ENCODE measurements around the gene NKG7.

Gene NKG7

DNA sequence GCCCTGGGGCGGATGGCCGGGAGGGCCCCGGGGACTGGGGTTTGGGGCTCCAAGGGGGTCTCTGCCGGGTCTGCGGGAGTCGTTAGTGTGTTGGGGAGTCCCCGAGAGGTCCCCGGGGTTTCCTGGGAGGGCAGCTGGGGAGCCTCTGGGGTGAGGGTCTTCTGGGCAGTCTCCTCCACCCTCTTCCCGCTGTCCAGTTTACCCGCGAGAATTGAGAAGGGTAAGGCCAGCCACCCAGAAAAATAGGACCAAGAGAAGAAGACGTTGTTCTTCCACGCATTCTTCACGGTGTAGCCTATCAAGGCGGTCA, 5.2 kb downstream of the NKG7 start:
- TF ChIP-seq SNAI2 (CRISPR knock-in tag; IDR thresholded peaks at IDR 0.05) = no peak
- no peak for TF ChIP-seq ZFP30 (CRISPR knock-in tag; IDR thresholded peaks at IDR 0.05)
- TF ChIP-seq TOX (CRISPR knock-in tag; IDR thresholded peaks at IDR 0.05; ENCODE audit: borderline replicate concordance) = no peak
- TF ChIP-seq, protein P1, sequence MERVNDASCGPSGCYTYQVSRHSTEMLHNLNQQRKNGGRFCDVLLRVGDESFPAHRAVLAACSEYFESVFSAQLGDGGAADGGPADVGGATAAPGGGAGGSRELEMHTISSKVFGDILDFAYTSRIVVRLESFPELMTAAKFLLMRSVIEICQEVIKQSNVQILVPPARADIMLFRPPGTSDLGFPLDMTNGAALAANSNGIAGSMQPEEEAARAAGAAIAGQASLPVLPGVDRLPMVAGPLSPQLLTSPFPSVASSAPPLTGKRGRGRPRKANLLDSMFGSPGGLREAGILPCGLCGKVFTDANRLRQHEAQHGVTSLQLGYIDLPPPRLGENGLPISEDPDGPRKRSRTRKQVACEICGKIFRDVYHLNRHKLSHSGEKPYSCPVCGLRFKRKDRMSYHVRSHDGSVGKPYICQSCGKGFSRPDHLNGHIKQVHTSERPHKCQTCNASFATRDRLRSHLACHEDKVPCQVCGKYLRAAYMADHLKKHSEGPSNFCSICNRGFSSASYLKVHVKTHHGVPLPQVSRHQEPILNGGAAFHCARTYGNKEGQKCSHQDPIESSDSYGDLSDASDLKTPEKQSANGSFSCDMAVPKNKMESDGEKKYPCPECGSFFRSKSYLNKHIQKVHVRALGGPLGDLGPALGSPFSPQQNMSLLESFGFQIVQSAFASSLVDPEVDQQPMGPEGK (CRISPR knock-in tag; IDR thresholded peaks at IDR 0.05; ENCODE audit: borderline replicate concordance) = no peak
- no peak for TF ChIP-seq OSR1 (CRISPR knock-in tag; IDR thresholded peaks at IDR 0.05)
- no peak for TF ChIP-seq GLIS3 (CRISPR knock-in tag; IDR thresholded peaks at IDR 0.05)
- no peak for TF ChIP-seq ZFP3 (CRISPR knock-in tag; IDR thresholded peaks at IDR 0.05)
- no peak for TF ChIP-seq CSDC2 (CRISPR knock-in tag; IDR thresholded peaks at IDR 0.05)
- TF ChIP-seq, protein P2, sequence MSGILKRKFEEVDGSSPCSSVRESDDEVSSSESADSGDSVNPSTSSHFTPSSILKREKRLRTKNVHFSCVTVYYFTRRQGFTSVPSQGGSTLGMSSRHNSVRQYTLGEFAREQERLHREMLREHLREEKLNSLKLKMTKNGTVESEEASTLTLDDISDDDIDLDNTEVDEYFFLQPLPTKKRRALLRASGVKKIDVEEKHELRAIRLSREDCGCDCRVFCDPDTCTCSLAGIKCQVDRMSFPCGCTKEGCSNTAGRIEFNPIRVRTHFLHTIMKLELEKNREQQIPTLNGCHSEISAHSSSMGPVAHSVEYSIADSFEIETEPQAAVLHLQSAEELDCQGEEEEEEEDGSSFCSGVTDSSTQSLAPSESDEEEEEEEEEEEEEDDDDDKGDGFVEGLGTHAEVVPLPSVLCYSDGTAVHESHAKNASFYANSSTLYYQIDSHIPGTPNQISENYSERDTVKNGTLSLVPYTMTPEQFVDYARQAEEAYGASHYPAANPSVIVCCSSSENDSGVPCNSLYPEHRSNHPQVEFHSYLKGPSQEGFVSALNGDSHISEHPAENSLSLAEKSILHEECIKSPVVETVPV (CRISPR knock-in tag; IDR thresholded peaks at IDR 0.05) = no peak
- TF ChIP-seq ZC3H10 (CRISPR knock-in tag; IDR thresholded peaks at IDR 0.05) = no peak
- TF ChIP-seq, protein P3, sequence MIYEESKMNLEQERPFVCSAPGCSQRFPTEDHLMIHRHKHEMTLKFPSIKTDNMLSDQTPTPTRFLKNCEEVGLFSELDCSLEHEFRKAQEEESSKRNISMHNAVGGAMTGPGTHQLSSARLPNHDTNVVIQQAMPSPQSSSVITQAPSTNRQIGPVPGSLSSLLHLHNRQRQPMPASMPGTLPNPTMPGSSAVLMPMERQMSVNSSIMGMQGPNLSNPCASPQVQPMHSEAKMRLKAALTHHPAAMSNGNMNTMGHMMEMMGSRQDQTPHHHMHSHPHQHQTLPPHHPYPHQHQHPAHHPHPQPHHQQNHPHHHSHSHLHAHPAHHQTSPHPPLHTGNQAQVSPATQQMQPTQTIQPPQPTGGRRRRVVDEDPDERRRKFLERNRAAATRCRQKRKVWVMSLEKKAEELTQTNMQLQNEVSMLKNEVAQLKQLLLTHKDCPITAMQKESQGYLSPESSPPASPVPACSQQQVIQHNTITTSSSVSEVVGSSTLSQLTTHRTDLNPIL (CRISPR knock-in tag; IDR thresholded peaks at IDR 0.05; ENCODE audit: low read depth) = no peak
- no peak for TF ChIP-seq ISL1 (CRISPR knock-in tag; IDR thresholded peaks at IDR 0.05)
- TF ChIP-seq ZNF8 (CRISPR knock-in tag; IDR thresholded peaks at IDR 0.05) = no peak
- no peak for TF ChIP-seq BACH2 (CRISPR knock-in tag; IDR thresholded peaks at IDR 0.05; ENCODE audit: borderline replicate concordance)
- TF ChIP-seq ARNTL (CRISPR knock-in tag; IDR thresholded peaks at IDR 0.05; ENCODE audit: borderline replicate concordance, low read depth) = no peak
- TF ChIP-seq, protein P4, sequence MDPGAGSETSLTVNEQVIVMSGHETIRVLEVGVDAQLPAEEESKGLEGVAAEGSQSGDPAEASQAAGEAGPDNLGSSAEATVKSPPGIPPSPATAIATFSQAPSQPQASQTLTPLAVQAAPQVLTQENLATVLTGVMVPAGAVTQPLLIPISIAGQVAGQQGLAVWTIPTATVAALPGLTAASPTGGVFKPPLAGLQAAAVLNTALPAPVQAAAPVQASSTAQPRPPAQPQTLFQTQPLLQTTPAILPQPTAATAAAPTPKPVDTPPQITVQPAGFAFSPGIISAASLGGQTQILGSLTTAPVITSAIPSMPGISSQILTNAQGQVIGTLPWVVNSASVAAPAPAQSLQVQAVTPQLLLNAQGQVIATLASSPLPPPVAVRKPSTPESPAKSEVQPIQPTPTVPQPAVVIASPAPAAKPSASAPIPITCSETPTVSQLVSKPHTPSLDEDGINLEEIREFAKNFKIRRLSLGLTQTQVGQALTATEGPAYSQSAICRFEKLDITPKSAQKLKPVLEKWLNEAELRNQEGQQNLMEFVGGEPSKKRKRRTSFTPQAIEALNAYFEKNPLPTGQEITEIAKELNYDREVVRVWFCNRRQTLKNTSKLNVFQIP (CRISPR knock-in tag; IDR thresholded peaks at IDR 0.05; ENCODE audit: borderline replicate concordance, low read depth) = no peak
- TF ChIP-seq ZNF565 (CRISPR knock-in tag; conservative IDR thresholded peaks at IDR 0.05; ENCODE audit: low read depth) = no peak
- TF ChIP-seq ESRRG (CRISPR knock-in tag; IDR thresholded peaks at IDR 0.05) = no peak
- no peak for TF ChIP-seq TCF4 (CRISPR knock-in tag; IDR thresholded peaks at IDR 0.05; ENCODE audit: borderline replicate concordance)
- no peak for ATAC-seq

DNA sequence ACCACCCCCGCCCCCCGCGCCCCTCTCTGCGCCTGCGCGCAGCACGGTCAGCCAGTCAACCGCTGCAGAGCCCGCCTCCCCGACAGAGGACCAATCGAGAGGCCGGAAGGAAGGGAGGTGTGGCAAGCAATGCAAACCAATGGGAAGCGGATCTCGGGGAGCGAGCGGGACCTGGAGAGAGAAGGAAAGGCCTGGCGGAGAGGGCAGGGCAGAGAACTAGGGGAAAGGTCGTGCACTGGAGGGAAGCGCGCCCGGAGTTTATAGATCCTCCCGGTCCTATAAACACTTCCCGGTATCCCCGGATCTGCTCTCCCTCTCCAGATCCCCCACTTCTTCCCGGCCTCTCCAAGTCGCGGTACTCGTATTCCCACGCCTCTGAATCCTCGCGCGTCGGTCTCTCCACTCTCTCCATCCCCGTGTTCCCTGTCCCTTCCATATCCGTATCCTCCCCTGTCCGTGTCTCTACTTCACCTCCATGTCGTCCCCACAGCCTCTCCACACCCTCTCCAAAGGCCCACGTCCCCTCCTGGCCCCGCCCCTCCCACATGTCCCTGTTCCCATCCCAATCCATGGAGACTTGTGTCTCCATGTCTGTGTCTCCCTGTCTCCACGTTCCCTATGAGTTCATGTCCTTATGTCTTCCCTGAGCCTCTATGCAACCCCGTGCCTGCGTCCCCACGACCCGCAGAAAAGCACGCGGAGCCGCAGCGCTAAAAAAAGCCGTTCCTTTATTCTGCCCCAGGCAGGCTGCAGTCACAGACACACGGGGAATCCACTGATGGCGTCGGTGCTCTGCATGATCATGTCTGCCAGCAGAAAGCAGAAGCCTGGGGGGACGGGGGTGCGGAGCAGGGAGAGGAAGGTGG, 5.8 kb downstream of the NKG7 start:
- TF ChIP-seq ISL1 (CRISPR knock-in tag; IDR thresholded peaks at IDR 0.05) = no peak
- TF ChIP-seq, protein P1 (CRISPR knock-in tag; IDR thresholded peaks at IDR 0.05; ENCODE audit: borderline replicate concordance) = no peak
- TF ChIP-seq, protein P4 (CRISPR knock-in tag; IDR thresholded peaks at IDR 0.05; ENCODE audit: borderline replicate concordance, low read depth) = no peak
- 0 out of 2 replicates have a peak, but pooled peaks have one; percentile 47 for TF ChIP-seq PPARA (CRISPR knock-in tag; IDR thresholded peaks at IDR 0.05; ENCODE audit: borderline replicate concordance)

More for the DNA sequence above, 5.8 kb downstream of the NKG7 start:
- ATAC-seq = peak; percentile 85
